GM21381 (cell line): Measurements from ENCODE around the gene DNMT3A.
A peak's percentile ranks its signal among the peaks of the same experiment; 100 is the strongest.

Experiments used
- ATAC-seq: cut with Tn5 transposase; IDR thresholded peaks from one replicate; pipeline ENCODE4 v1.9.1; 2021; ENCODE audit warnings: mild to moderate bottlenecking, moderate library complexity; ENCODE audit not compliant: unreplicated experiment

The DNMT3A gene

DNA sequence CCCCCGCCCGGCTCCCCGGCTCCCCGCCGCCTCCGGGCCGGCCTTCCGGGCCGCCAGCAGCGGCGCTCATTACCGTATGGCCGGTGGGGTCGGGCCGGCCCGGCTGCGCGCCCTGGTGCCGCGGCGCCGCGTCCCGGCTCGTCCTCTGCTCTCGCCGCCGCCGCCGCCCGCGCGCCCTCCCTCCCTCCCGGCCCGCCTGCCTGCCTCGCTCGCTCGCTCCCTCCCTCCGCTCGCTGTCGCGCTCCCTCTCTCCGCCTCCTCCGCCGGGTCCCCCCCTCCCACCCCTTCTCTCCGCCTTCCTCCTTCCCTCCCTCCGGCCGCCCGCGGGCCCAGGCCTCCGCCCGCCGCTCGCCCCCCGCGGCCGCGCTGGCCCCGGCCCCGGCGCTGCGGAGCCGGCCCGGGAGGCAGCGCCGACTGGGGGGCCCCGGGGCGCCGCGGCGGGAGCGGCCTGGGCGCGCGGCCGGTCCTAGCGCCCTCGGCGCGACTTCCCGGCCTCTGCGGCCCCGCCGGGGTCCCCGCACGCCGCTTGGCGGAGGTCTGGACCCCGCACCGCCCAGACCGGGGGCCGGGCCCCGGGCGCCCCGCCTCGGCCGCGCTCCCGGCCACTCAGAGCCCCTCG lies at the start of gene DNMT3A:
TSS of gene DNMT3A (minus strand) at position 173 of the 619 bp plus-strand sequence. CDS start 27,941 bp downstream, outside the sequence.
- ATAC-seq = peak; percentile 28

DNA sequence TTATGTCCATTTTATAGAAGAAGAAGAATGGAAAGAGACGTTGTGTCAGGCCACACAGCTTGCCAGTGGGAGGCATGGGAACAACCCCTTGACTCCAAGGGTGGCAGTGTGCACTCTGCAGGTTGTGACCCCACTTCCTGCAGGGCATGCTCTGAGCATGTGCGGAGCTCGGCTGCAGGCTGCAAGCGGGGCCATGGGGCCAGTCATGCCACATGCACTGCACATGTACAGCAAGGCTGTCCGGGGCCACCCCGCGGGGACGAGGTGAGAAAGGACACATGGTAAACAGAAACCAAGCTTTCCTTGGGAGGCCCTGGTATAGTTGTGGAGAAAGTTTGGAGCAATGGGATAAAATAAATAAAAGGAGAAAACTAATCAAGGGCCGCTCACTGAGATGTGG lies 47.4 kb upstream of the DNMT3A start:
- no peak for ATAC-seq

DNA sequence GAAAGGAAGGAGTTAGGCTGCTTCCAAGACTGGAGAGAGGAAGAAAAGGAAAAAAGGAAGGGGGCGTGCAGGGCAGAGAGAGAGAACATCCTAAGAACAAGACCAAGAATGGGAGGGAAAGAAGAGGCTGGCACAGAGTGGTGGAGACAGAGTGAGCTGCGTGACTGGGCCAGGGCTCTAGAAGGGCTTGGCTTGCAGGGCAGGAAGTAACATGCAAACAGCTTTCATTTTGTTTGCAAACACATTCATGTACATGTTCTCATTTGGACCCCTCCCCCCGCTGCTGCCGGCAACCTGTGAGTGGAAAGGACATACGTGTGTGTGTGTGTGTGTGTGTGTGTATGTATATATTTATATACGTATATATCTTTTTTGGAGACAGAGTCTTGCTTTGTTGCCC lies 46.8 kb upstream of the DNMT3A start:
- ATAC-seq = no peak

DNA sequence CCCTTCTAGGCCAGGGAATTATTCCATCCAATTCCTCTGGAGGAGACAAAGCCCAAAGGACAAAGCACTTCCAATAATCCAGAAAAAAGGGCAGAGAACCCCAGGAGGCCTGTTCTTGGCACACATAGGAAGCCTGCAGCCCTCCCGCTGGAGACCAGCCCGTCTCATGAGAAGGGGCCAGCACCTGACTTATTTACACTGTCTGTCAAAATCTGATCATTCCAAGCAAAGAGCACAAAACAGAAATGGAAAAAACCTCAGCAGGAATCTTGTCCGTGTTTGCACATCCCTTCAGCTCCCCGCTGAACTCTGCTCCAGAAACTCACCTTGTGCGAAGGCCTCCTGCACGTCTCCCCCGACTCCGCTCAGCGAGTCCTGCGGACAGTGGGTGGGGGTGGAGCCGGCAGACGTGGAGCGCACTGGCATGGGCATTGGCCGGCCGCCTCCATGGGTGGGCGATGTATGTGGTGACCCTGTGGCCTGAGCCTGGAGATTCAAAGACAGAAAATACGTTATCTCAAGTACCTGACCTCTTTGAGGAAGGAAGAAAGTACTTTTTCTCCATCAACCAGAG lies 46.2 kb upstream of the DNMT3A start:
- ATAC-seq = no peak

DNA sequence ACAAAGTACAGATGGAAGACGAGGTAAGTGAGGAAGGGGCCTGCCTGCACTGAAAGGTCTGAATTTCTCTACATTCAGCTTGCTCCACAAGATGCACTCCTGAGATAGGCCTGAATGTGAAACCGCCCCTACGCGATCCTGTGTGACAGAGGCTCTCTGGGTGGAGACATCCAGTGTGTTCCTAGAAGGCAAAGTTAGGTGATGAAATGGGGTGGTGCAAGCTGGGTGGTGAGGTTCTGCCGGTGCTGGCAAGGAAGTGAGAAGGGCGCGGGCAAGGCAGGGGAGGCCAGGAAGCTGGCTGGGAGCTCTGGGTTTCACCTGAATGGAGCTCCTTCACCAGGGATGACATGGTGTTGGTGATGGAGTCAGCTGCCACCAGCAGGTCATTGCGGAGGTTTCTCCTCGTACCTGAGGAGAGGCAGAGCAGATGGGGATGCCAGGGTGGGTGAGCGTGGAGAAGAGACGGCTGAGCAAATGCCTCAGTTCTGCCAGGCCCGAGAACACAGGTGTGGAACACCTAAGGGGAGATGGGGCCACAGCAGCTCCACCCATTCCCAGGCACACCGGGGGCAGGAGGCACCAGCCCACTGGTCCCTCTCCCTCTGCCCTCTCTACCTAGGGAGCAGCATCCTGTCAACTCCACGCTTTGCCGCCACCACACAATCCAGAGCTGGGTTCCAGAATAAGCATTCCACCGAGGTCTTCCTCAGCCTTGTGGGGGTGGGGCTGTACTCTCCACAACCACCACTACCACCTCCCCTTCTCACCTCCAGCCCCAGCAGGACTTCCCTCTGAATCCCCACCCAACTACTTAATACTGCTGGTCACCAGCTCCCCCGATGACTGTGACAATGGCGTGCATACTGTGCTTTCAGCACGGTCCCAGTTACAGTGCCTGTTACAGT lies 45.5 kb upstream of the DNMT3A start:
- no peak for ATAC-seq

DNA sequence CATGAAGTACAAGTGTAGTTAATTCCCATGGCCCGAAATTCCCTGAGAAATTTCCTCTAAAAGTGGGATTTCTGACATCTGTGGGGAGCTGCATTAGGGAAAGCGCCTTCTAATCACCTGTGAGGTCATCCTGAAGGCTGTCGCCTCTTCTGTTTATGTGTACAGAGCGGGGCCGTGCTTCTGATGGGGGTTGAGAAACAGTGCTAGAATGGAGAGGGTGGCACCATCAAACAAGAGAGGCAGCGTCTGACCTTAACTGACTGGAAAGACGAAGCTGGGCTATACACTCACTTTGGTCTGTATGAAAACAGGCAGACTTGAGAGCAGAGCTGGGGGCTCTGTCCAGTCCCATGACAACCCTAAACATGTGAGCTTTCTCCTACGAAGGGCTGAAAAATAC lies 44.2 kb upstream of the DNMT3A start:
- ATAC-seq = no peak

DNA sequence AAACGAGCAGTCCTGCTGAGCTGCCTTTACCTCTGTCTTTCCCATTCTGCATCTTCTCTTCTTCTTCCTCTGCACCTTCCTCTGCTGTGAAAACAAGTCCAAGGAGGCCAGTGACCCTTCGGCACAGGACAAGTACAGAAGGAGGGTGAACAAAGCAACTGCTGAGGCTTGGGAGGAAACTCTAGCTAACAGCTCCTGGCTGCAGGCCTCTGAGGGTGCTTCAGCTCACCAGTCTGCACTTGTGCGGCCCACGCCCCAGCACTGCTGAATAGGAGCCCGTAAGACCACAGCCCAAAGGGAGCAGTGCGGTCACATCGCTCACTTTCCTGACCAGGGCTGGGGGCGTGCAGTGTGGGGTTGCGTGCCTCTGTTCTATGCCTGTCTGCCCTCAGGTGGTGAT lies 42.1 kb upstream of the DNMT3A start:
- no peak for ATAC-seq

DNA sequence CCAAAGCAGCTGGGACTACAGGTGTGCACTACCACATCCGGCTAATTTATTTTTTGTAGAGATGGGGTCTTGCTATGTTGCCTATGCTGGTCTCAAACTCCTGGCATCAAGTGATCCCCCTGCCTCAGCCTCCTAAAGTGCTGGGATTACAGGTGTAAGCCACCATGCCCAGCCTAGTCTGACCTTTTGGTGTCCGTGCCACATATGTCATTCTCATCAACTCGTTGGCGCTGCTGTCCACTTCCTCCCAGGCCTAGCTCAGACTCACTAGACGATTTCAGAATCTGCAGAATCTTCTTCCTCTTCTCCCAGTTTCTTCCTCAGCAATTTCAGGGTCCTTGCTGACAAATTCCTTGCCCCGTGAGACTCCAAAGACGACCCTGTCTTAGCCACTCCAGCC lies 39.8 kb upstream of the DNMT3A start:
- ATAC-seq = no peak

DNA sequence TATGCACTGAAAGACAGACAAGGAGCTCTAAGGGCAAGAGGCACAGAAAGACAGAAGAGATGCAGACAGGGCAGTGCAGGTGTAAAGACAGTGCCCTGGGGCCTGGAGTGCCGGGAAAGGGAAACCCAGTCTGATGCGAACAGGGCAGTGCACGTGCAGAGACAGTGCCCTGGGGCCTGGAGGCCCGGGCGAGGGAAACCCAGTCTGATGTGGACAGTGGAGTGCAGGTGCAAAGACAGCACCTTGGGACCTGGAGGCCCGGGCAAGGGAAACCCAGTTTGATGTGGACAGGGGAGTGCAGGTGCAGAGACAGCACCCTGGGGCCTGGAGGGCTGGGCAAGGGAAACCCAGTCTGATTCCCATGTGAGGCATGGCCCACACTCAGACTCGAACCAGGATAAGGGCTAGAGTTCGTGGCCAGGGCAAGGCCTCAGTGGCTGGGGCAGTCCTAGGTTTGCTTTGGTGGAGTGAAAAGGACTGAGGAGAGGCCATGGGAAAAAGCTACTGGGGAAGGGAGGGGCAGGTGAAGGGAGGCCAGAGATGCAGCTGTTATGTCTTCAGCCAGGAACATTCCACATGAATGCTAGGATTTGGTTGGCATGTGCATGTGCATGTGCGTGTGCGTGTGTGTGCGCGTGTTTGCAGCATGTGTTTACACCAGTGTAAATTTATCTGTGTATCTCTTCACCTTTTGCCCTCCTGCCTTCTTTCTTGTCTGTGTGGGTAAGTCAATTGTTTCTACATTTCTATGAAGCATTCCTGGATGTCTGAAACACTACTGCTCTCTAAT lies 39.1 kb upstream of the DNMT3A start:
- no peak for ATAC-seq

DNA sequence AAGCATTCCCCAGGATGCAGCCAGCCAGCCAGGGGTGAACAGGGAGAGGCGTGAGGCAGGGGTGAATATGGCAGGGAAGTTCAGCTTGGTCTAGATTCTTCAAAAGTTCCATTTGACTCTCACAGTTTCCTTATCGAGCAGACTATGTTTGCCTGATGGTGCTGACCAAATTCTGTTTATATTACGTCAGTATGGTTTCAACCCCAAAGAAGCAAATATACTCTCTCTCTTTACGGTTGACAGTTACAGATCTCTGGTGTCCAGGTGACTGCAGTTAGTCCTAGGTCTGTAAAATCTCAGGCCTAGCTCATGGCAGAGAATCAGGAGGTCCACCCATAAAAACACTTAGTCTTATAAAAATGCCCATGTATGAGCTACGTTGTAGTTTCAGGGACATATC lies 38.3 kb upstream of the DNMT3A start:
- no peak for ATAC-seq

DNA sequence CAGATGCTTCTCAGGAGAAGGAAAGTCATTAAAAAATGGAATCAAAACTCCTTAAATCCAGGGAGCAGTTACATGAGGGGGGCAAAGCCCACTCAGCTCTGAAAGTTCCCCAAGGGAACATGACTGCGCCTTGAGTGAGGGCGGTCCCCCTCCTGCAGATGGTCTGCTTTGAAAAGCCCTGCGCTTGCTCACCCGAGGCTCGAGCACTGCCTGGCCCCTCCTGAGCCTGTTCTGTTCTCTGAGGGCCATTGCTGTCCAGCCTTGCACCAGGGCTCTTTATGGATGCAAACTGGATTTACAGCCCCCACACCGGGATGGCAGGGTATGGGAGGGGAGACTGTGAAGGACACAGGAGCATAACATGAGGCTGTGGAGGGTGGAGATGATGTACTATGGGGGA lies 37.8 kb upstream of the DNMT3A start:
- no peak for ATAC-seq

DNA sequence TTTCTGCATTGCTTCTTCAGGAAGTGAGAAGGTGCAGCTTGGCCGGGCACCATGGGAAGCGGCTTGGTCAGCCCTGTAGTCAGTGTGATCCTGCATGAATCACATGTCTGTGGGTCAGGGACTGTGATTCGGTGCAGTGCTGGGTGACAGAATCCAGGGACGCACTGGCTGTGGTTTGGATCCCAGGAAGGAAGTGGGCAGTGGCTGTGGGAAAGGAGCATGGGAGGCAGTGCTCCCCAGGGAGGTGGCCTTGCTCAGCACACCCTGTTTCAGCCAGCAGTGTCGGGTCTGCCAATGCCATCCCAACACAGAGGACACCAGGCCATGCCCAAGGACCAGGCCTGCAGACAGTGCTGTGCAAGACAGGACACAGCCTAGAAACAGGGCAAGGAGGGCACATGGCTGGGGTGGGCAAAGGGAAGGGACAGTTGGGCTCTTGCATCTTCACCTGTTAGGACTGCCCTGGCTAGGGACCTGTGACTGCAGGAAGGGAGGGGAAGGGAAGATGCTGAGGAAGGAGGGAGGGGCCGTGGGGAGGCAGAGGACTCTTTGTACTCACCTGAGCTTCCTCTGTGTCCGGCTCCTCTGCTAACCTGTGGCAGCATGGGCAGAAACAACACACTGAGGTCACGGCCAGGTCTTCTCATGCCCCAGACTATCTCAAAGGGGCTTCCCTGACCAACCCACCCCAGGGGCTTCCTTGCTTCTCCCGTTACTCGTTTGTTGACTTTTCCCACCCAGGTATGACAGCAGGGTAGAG lies 37.2 kb upstream of the DNMT3A start:
- no peak for ATAC-seq

DNA sequence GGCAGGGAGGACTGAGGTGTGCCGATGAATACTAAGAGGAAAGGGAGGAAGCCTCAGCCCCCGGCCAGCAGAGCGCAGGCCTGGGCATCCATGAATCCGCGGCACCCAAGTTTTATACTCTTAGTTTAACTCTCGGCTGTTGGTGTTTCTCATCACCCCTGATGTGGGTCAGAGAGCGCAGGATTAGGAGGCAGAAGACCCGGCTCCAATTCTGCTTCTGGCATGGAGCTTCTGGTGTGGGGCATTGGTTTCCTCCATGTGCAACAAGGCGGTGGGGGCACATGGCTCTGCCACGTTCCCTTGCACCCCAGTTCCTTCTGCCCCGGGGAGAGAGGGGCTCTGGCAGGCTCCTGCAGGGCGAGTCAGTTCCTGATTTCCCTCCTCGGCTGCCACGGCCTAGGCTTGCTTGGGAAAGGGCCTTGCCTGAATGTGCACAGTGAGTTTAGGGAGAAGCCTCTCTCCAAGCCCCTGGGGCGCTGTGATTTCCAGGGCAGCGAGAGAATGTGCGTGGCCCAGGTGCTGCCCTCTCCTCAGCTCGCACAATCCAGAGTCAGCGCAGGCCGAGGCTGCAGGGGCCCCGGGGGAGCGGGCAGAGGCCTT lies 36.2 kb upstream of the DNMT3A start:
- ATAC-seq = no peak

DNA sequence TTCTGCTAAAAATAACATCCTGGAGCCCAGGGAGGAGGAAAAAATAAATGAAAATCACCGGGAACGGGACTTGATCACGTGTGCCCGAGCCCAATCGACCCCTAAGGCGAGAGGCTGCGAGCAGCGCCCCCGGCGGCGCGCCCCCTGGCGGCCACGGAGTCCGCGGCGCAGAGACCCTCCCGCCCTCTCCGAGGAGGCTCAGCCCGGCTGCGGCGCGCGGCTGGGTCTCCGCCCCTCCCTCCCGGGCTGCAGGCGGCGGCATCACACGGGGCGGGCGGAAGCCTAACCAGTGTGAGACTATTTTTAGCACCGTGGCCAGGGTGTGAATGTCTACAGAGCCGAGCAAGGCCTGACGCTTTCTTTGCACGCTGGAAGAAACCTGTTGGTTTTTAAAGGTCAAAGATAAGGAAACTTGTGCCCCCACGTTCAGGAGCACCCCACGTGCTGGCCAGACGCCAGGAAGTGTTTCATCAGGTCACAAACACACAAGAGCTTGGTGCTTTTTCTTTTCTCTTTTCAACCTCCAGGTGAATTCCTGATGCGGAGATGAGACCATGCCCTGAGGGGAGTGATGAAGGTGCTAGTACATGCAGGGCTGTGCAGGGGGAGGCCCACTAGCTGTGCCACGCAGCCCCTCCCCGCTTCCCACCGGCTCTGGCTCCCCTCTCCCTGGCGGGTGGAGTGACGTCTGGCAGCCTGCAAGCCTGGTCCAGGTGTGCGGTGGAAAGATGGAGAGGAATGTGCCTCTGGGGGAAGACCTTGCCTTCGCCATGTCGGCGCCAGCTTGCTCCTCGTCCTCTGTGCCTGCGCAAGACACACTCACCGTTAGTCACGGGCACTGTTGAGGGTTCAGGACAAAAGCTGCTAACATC lies 35.3 kb upstream of the DNMT3A start:
- ATAC-seq = peak; percentile 95

DNA sequence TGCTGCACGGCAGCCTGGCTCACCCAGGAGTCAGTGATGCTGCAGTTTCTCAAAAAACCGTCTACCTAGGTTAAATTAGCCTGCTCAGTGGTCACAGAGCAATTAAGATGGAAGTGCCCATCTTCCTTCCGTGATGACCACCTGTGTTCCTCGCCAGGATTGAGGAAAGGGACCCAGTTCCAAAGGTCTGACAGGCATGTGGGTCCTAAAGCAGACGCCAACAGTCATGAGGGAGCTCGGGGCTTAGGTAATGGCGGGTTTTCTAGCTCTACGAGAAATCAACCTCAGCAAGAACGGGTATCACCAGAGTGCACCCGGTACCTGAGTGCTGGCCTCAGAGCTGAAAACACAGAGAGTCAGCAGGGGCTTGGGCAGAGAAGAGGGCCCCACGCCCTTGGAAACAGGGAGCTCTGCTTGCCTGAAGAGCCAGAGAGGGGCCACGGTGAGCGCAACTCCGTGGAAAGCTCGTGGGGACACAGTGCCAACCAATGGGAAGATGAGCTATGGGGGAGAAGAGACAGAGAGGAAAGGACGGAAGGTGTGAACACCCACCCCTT lies 34.3 kb upstream of the DNMT3A start:
- no peak for ATAC-seq

DNA sequence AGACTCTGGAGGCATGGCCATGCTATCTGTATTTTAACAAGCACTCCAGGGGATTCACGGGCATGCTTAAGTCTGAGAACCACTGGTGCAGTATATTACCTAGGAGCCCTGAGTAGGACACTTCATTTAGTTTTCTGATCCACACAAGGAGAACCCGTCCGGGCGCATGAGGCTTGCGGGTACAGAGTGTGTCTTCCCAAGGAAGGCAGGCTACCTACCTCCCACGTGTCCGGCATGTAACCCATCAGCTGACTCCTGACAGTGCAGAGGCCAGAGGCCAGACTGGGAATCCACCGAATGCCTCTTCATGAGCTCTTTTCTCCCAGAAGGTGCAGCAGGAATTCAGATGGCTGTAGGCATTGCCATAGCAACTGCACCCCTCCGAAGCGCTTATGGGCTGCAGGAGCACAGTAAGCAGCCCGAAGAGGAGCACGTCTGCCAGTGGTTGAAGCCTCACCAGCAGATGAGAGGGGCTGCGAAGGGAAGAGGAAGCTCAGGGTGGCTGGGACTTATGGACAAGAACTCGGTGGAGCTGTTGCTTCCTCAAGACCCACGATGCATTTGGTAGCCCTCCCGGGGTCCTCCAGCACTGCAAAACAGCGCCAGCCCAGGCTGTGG lies 33.8 kb upstream of the DNMT3A start:
- ATAC-seq = no peak

DNA sequence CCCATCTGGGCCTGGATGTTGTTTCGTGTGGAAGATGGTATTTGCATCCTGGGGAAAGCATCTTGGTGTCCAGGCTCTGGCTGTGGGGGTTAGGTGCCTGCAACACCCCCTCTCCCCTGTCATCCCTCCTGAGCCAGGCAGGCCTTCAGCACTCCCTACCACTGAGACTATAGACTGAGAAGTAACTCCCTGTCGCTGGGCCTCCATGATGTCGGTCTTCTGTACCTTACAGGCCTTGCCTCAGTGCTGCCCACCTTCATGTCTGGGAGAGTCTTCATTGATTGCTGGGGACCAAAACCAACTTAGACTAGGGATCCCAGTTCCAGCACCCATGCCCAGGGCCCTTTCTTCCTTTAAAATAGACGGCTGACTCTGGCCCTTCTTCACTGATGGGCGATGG lies 33.1 kb upstream of the DNMT3A start:
- ATAC-seq = no peak

DNA sequence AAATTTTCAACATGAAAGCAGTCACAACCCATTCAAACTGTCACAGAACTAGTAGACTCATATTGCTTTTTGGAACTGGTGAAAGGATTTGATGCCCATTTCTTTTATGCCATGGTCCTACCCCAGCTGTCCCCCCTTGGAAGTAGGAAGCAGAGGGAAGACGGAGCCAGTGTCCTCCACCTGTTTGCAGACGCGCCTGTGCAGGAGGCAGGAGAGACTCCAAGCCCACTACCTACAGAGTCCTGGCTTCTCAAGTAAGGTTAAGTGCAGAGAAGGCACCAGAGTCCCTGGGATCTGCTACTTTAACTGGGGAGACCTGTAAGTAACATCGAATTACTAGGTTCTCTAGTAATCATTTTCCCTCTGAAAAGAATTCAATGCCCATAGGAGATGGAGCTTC lies 32.7 kb upstream of the DNMT3A start:
- no peak for ATAC-seq
